ENCODE measurements around the gene TLR10. TPM values are rescaled to one million over a fixed set of nuclear protein-coding genes. Genes with fewer than 3 reads are reported as not detected.

The TLR10 gene
- total and polyA plus RNA-seq, 2 of the 13 experiments (the other 11 are each of a cell fraction or from before 2014, with no cell fraction given): not detected

DNA sequence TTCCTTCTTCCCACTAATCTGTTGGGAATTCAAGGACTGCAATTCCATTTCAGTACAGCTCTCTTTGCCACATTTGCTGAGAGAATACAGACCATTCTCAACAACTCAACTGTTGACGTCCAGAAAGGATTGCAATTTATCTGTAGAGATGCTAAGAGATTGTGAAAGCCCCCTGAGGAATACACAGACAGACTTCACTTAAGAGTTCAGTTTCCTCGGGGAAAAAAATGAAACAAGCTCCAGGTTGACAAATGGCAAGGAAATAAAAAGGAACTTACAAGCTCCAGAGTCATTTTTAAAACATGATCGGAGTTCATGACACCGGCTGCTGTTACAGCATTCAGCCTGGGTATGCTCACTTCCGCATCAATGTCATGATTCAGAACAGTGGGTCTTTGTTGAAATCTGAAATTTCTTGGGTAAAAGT, 13.8 kb downstream of the TLR10 start:
- ATAC-seq: no peak
- ChIA-PET POLR2A (no interaction called here), CTCF (ENCODE audit: low intra/inter-chr PET ratio, low total read pairs) (no interaction called here)
- FAIRE-seq: no peak
- Histone ChIP-seq H3K27me3 (ENCODE audit: control insufficient read depth in 1 of 2, insufficient read depth in 2 of 2, low read length in 2 of 2) (peaks cover 0 to 17% of the 10 kb centered on the region in 2 experiments; a peak in 2 of 5 replicates), H3K9ac (ENCODE audit: insufficient read depth, low read depth, low read length) (no peak overlapping the region), H3K9me3 (ENCODE audit: low read length) (no peaks in the 10 kb centered on the region), H3K4me3 (replicated peaks in 1 of 3; ENCODE audit: insufficient read depth in 1 of 3, low read depth in 2 of 3, low read length in 3 of 3) (no peak overlapping the region), H3K79me2 (ENCODE audit: insufficient read depth, low read length) (no peaks in the 10 kb centered on the region), H3K27ac (ENCODE audit: extremely low read length, insufficient read depth, low read length) (no peak overlapping the region), H4K20me1 (ENCODE audit: insufficient read depth, low read length) (no peaks in the 10 kb centered on the region), H2AFZ (ENCODE audit: low read length) (no peak overlapping the region), H3K4me1 (ENCODE audit: insufficient read depth, low read length) (no peaks in the 10 kb centered on the region), H3K36me3 (replicated peaks in 1 of 2; ENCODE audit: control insufficient read depth in 1 of 2, insufficient read depth in 2 of 2, low read length in 2 of 2) (no peaks in the 10 kb centered on the region), H3K4me2 (ENCODE audit: low read depth, low read length) (no peak overlapping the region)
- in situ Hi-C loops (cut with HindIII; ENCODE audit: extremely low pct_ligation_motif_present, low pct_unique_long_range_greater_than_20kb) (loop anchor here (25.0 kb wide), 1 partner anchor 368 kb away; no protein-coding TSS in a partner anchor), intact Hi-C loops (cut with micrococcal nuclease; ENCODE audit: unreplicated experiment) (no loop called here)
- DNase-seq (ENCODE audit: low spot score): no peak
- BruUV-seq (replicated peaks): no TSS peak
- WGBS (ENCODE audit: low lambda C conversion rate): 56% methylated on average over 5 of the region's 5 CpGs
- TF ChIP-seq, protein P1, sequence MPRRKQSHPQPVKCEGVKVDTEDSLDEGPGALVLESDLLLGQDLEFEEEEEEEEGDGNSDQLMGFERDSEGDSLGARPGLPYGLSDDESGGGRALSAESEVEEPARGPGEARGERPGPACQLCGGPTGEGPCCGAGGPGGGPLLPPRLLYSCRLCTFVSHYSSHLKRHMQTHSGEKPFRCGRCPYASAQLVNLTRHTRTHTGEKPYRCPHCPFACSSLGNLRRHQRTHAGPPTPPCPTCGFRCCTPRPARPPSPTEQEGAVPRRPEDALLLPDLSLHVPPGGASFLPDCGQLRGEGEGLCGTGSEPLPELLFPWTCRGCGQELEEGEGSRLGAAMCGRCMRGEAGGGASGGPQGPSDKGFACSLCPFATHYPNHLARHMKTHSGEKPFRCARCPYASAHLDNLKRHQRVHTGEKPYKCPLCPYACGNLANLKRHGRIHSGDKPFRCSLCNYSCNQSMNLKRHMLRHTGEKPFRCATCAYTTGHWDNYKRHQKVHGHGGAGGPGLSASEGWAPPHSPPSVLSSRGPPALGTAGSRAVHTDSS (CRISPR knock-in tag; conservative IDR thresholded peaks at IDR 0.05): no peak
- TF ChIP-seq, protein P2, sequence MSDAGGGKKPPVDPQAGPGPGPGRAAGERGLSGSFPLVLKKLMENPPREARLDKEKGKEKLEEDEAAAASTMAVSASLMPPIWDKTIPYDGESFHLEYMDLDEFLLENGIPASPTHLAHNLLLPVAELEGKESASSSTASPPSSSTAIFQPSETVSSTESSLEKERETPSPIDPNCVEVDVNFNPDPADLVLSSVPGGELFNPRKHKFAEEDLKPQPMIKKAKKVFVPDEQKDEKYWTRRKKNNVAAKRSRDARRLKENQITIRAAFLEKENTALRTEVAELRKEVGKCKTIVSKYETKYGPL (CRISPR knock-in tag; IDR thresholded peaks at IDR 0.05): no peak
- TF ChIP-seq ISL2 (CRISPR knock-in tag; IDR thresholded peaks at IDR 0.05) (no peak), ZNF549 (CRISPR knock-in tag; IDR thresholded peaks at IDR 0.05) (no peak), ZNF75D (CRISPR knock-in tag; IDR thresholded peaks at IDR 0.05; ENCODE audit: borderline replicate concordance) (no peak), CBX1 (IDR thresholded peaks at IDR 0.05; ENCODE audit: low read depth) (no peak), ZFP82 (CRISPR knock-in tag; IDR thresholded peaks at IDR 0.05; ENCODE audit: borderline replicate concordance) (no peak), ZNF609 (CRISPR knock-in tag; IDR thresholded peaks at IDR 0.05; ENCODE audit: borderline replicate concordance) (no peak), ZNF562 (CRISPR knock-in tag; IDR thresholded peaks at IDR 0.05; ENCODE audit: borderline replicate concordance) (no peak), CBFB (CRISPR knock-in tag; IDR thresholded peaks at IDR 0.05) (no peak), ZFP36L2 (CRISPR knock-in tag; IDR thresholded peaks at IDR 0.05) (no peak), ZNF207 (IDR thresholded peaks at IDR 0.05; ENCODE audit: borderline replicate concordance) (no peak), KLF13 (CRISPR knock-in tag; IDR thresholded peaks at IDR 0.05) (no peak)
- TF ChIP-seq, protein P3, sequence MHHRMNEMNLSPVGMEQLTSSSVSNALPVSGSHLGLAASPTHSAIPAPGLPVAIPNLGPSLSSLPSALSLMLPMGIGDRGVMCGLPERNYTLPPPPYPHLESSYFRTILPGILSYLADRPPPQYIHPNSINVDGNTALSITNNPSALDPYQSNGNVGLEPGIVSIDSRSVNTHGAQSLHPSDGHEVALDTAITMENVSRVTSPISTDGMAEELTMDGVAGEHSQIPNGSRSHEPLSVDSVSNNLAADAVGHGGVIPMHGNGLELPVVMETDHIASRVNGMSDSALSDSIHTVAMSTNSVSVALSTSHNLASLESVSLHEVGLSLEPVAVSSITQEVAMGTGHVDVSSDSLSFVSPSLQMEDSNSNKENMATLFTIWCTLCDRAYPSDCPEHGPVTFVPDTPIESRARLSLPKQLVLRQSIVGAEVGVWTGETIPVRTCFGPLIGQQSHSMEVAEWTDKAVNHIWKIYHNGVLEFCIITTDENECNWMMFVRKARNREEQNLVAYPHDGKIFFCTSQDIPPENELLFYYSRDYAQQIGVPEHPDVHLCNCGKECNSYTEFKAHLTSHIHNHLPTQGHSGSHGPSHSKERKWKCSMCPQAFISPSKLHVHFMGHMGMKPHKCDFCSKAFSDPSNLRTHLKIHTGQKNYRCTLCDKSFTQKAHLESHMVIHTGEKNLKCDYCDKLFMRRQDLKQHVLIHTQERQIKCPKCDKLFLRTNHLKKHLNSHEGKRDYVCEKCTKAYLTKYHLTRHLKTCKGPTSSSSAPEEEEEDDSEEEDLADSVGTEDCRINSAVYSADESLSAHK (CRISPR knock-in tag; IDR thresholded peaks at IDR 0.05; ENCODE audit: borderline replicate concordance): no peak
- TF ChIP-seq, protein P4, sequence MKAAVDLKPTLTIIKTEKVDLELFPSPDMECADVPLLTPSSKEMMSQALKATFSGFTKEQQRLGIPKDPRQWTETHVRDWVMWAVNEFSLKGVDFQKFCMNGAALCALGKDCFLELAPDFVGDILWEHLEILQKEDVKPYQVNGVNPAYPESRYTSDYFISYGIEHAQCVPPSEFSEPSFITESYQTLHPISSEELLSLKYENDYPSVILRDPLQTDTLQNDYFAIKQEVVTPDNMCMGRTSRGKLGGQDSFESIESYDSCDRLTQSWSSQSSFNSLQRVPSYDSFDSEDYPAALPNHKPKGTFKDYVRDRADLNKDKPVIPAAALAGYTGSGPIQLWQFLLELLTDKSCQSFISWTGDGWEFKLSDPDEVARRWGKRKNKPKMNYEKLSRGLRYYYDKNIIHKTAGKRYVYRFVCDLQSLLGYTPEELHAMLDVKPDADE (CRISPR knock-in tag; IDR thresholded peaks at IDR 0.05): no peak
